ENCODE measurements around the gene CREBZF.
"Not testable (repeated sequence)": the region's sequence is repeated elsewhere in the genome, so short reads cannot be mapped to it uniquely, and the experiment has no call there.

CREBZF gene

DNA sequence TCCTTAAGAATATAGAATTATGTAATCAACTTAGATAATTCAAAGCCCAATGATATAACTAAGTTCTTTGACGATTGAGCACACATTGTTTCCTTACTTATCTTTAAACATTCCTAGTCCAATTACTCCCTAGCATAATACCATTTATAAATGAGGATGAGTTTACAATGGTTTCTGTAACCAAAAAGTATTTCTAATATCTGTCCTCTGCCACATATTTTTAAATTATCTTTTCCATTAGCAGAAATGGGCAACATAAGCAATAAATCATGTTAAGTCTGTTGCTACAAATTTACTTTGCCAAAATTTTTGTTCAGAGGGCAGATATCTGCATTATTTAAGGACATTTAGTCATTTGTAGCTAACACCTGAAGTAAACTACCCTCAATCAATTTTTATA lies 6.7 kb downstream of the CREBZF start:
- Histone ChIP-seq H3K9ac (ENCODE audit: low read depth, low read length, poor library complexity) (no peak overlapping the region), H2BK5ac (ENCODE audit: low read length) (no peak overlapping the region), H3K4me1 (ENCODE audit: control insufficient read depth in 2 of 2, insufficient read depth in 1 of 2, low read depth in 1 of 2, low read length in 2 of 2) (peaks cover 0 to 5% of the 10 kb centered on the region in 2 donors), H2BK12ac (ENCODE audit: low read length) (no peak overlapping the region), H3K4ac (ENCODE audit: low read length) (no peak overlapping the region), H2BK15ac (ENCODE audit: low read length) (no peak overlapping the region), H2AFZ (ENCODE audit: low read length) (no peak overlapping the region), H3K4me2 (ENCODE audit: insufficient read depth, low read length, poor library complexity, severe bottlenecking) (no peak overlapping the region), H3K23ac (ENCODE audit: low read depth, low read length, poor library complexity) (no peak overlapping the region), H2AK5ac (ENCODE audit: low read depth, low read length) (no peak overlapping the region), H3K14ac (ENCODE audit: low read length) (no peak overlapping the region), H3K4me3 (ENCODE audit: low read length in 2 of 2) (no peak overlapping the region), H4K91ac (ENCODE audit: low read depth, low read length, poor library complexity) (no peak overlapping the region), H3K9me3 (replicated peaks in 1 of 2; ENCODE audit: control insufficient read depth in 2 of 2, insufficient read depth in 1 of 2, low read depth in 1 of 2, low read length in 2 of 2) (no peaks in the 10 kb centered on the region), H4K8ac (ENCODE audit: low read depth, low read length) (no peak overlapping the region), H3K27ac (replicated peaks; ENCODE audit: low read length) (no peak overlapping the region), H3K79me1 (ENCODE audit: low read depth, low read length) (no peaks in the 10 kb centered on the region), H3K27me3 (ENCODE audit: control insufficient read depth in 3 of 3, insufficient read depth in 3 of 3, low read depth in 1 of 3, low read length in 3 of 3) (no peaks in the 10 kb centered on the region), H3K18ac (ENCODE audit: low read length) (no peak overlapping the region), H2BK120ac (ENCODE audit: low read depth, low read length) (no peak overlapping the region), H3K36me3 (replicated peaks in 1 of 2; ENCODE audit: control insufficient read depth in 2 of 2, insufficient read depth in 2 of 2, low read length in 2 of 2) (peaks cover 3 to 100% of the 10 kb centered on the region in 2 donors)
- WGBS, 2 donors (ENCODE audit: extremely low coverage in 2 of 2, insufficient read length in 2 of 2, insufficient replicate concordance in 1 of 2): no CpG with 5 or more reads among the region's 1 CpG
- DNase-seq (ENCODE audit: low spot score): no peak

DNA sequence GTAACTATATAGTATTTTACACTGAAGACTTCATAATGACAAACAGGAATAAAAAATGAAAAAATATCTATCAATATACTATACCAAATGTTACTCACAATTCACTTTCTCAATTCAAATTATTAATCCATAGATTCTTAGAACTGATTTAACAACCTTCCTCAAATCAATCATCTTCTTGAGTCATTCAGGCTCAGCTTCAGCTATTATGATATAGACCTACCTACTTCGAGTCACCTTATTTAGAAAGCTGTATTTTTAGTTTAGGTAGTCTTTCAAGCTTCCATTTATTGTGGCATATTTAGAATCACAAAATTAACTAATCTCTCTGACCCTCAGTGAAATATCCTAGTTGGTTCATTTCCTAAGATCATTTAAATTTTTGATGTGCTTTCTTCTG lies 8.2 kb downstream of the CREBZF start:
- H3K36me3 ChIP-seq (replicated peaks in 1 of 2; ENCODE audit: control insufficient read depth in 2 of 2, insufficient read depth in 2 of 2, low read length in 2 of 2): peaks cover 3 to 99% of the 10 kb centered on the region in 2 donors
- no peak overlapping the region for H2BK120ac ChIP-seq (ENCODE audit: low read depth, low read length)

DNA sequence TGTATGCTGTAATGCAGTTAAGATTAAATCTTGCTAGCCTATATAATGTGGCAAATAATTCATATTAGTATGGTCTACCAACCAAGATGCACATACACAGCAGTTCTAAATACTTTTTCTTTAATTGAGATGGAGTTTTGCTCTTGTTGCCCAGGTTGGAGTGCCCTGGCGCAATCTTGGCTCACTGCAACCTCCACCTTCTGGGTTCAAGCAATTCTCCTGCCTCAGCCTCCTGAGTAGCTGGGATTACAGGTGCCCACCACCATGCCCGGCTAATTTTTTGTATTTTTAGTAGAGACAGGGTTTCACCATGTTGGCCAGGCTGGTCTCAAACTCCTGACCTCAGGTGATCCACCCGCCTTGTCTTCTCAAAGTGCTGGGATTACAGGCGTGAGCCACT lies 10.6 kb downstream of the CREBZF start:
- not testable (repeated sequence) for H2AFZ ChIP-seq (ENCODE audit: low read length); H2BK120ac ChIP-seq (ENCODE audit: low read depth, low read length); H4K8ac ChIP-seq (ENCODE audit: low read depth, low read length); H3K4me2 ChIP-seq (ENCODE audit: insufficient read depth, low read length, poor library complexity, severe bottlenecking); H3K4me1 ChIP-seq (ENCODE audit: control insufficient read depth in 2 of 2, insufficient read depth in 1 of 2, low read depth in 1 of 2, low read length in 2 of 2); H2AK5ac ChIP-seq (ENCODE audit: low read depth, low read length); H3K4me3 ChIP-seq (ENCODE audit: low read length in 2 of 2); H3K9ac ChIP-seq (ENCODE audit: low read depth, low read length, poor library complexity); H3K14ac ChIP-seq (ENCODE audit: low read length); H2BK15ac ChIP-seq (ENCODE audit: low read length); H3K9me3 ChIP-seq (replicated peaks in 1 of 2; ENCODE audit: control insufficient read depth in 2 of 2, insufficient read depth in 1 of 2, low read depth in 1 of 2, low read length in 2 of 2); H3K18ac ChIP-seq (ENCODE audit: low read length); H2BK12ac ChIP-seq (ENCODE audit: low read length); H3K27ac ChIP-seq (replicated peaks; ENCODE audit: low read length); DNase-seq (ENCODE audit: low spot score); H2BK5ac ChIP-seq (ENCODE audit: low read length); H3K4ac ChIP-seq (ENCODE audit: low read length); H3K23ac ChIP-seq (ENCODE audit: low read depth, low read length, poor library complexity); H3K79me1 ChIP-seq (ENCODE audit: low read depth, low read length); H3K27me3 ChIP-seq (ENCODE audit: control insufficient read depth in 3 of 3, insufficient read depth in 3 of 3, low read depth in 1 of 3, low read length in 3 of 3); H4K91ac ChIP-seq (ENCODE audit: low read depth, low read length, poor library complexity)
- no CpG with 5 or more reads among the region's 4 CpGs for WGBS, 2 donors (ENCODE audit: extremely low coverage in 2 of 2, insufficient read length in 2 of 2, insufficient replicate concordance in 1 of 2)
- peaks cover 6 to 88% of the 10 kb centered on the region in 2 donors for H3K36me3 ChIP-seq (replicated peaks in 1 of 2; ENCODE audit: control insufficient read depth in 2 of 2, insufficient read depth in 2 of 2, low read length in 2 of 2)

More for the DNA sequence above, 8.2 kb downstream of the CREBZF start:
- H3K9ac ChIP-seq (ENCODE audit: low read depth, low read length, poor library complexity): no peak overlapping the region
- no peak overlapping the region for H3K14ac ChIP-seq (ENCODE audit: low read length)
- no peak overlapping the region for H2BK5ac ChIP-seq (ENCODE audit: low read length)
- H2BK12ac ChIP-seq (ENCODE audit: low read length): no peak overlapping the region
- H3K4ac ChIP-seq (ENCODE audit: low read length): no peak overlapping the region
- no peak overlapping the region for H3K23ac ChIP-seq (ENCODE audit: low read depth, low read length, poor library complexity)
- H4K91ac ChIP-seq (ENCODE audit: low read depth, low read length, poor library complexity): no peak overlapping the region
- H3K4me3 ChIP-seq (ENCODE audit: low read length in 2 of 2): no peak overlapping the region
- no peak overlapping the region for H4K8ac ChIP-seq (ENCODE audit: low read depth, low read length)
- H3K18ac ChIP-seq (ENCODE audit: low read length): no peak overlapping the region
- no peaks in the 10 kb centered on the region for H3K27me3 ChIP-seq (ENCODE audit: control insufficient read depth in 3 of 3, insufficient read depth in 3 of 3, low read depth in 1 of 3, low read length in 3 of 3)
- H2AFZ ChIP-seq (ENCODE audit: low read length): no peak overlapping the region
- no peaks in the 10 kb centered on the region for H3K9me3 ChIP-seq (replicated peaks in 1 of 2; ENCODE audit: control insufficient read depth in 2 of 2, insufficient read depth in 1 of 2, low read depth in 1 of 2, low read length in 2 of 2)
- no peak overlapping the region for H3K4me2 ChIP-seq (ENCODE audit: insufficient read depth, low read length, poor library complexity, severe bottlenecking)
- peaks cover 0 to 5% of the 10 kb centered on the region in 2 donors for H3K4me1 ChIP-seq (ENCODE audit: control insufficient read depth in 2 of 2, insufficient read depth in 1 of 2, low read depth in 1 of 2, low read length in 2 of 2)
- WGBS, 2 donors (ENCODE audit: extremely low coverage in 2 of 2, insufficient read length in 2 of 2, insufficient replicate concordance in 1 of 2): no CpG with 5 or more reads among the region's 1 CpG
- H2AK5ac ChIP-seq (ENCODE audit: low read depth, low read length): no peak overlapping the region
- H3K27ac ChIP-seq (replicated peaks; ENCODE audit: low read length): no peak overlapping the region
- no peaks in the 10 kb centered on the region for H3K79me1 ChIP-seq (ENCODE audit: low read depth, low read length)
- DNase-seq (ENCODE audit: low spot score): no peak
- no peak overlapping the region for H2BK15ac ChIP-seq (ENCODE audit: low read length)

DNA sequence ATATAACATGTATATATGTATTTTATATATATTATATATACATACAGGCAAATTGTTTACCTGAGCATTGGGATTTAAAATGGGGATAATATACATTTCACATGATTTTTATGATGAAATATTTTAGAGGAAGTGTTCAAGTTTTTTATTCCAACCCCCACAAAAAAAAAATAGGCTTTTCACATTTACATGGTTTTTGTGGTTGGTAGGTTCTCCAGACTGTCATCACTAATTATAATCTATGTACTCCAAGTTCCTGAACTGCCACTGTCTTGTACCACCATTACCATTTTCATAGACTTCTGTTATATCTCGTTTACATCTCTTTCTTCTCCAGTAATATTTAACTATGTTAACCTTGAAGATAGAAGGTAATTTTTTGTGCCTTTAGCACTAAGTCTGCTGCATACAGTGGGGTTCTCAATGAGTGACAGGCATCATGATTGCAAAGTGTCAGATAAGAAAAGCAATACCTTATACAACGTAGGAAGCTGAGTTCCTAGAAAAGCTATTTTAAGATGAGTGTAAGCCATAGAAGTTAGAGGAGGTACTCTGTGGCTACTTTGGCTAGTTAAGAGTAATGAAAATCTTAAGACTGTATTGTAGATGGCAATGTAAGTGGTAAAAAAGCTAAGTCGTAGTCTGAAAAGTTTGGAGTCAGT lies 12.0 kb downstream of the CREBZF start:
- no peak overlapping the region for H4K91ac ChIP-seq (ENCODE audit: low read depth, low read length, poor library complexity)
- H3K4ac ChIP-seq (ENCODE audit: low read length): no peak overlapping the region

More for the DNA sequence above, 12.0 kb downstream of the CREBZF start:
- Histone ChIP-seq H3K9ac (ENCODE audit: low read depth, low read length, poor library complexity) (no peak overlapping the region), H2BK12ac (ENCODE audit: low read length) (no peak overlapping the region), H3K27ac (replicated peaks; ENCODE audit: low read length) (no peak overlapping the region), H2AFZ (ENCODE audit: low read length) (no peak overlapping the region), H2BK120ac (ENCODE audit: low read depth, low read length) (no peak overlapping the region), H3K27me3 (ENCODE audit: control insufficient read depth in 3 of 3, insufficient read depth in 3 of 3, low read depth in 1 of 3, low read length in 3 of 3) (no peaks in the 10 kb centered on the region), H2BK15ac (ENCODE audit: low read length) (no peak overlapping the region), H2BK5ac (ENCODE audit: low read length) (no peak overlapping the region), H3K14ac (ENCODE audit: low read length) (no peak overlapping the region), H3K4me2 (ENCODE audit: insufficient read depth, low read length, poor library complexity, severe bottlenecking) (no peak overlapping the region), H3K9me3 (replicated peaks in 1 of 2; ENCODE audit: control insufficient read depth in 2 of 2, insufficient read depth in 1 of 2, low read depth in 1 of 2, low read length in 2 of 2) (no peaks in the 10 kb centered on the region), H3K23ac (ENCODE audit: low read depth, low read length, poor library complexity) (no peak overlapping the region), H4K8ac (ENCODE audit: low read depth, low read length) (no peak overlapping the region), H2AK5ac (ENCODE audit: low read depth, low read length) (no peak overlapping the region), H3K79me1 (ENCODE audit: low read depth, low read length) (no peaks in the 10 kb centered on the region), H3K18ac (ENCODE audit: low read length) (no peak overlapping the region), H3K4me3 (ENCODE audit: low read length in 2 of 2) (no peak overlapping the region), H3K36me3 (replicated peaks in 1 of 2; ENCODE audit: control insufficient read depth in 2 of 2, insufficient read depth in 2 of 2, low read length in 2 of 2) (peaks cover 5 to 74% of the 10 kb centered on the region in 2 donors), H3K4me1 (ENCODE audit: control insufficient read depth in 2 of 2, insufficient read depth in 1 of 2, low read depth in 1 of 2, low read length in 2 of 2) (no peaks in the 10 kb centered on the region)
- WGBS, 2 donors (ENCODE audit: extremely low coverage in 2 of 2, insufficient read length in 2 of 2, insufficient replicate concordance in 1 of 2): no CpG with 5 or more reads among the region's 3 CpGs
- DNase-seq (ENCODE audit: low spot score): no peak
